ENCODE results near the gene E2F3.

The E2F3 gene

GRCh38 chr6:20411953-20412681, 10.4 kb downstream of the E2F3 start:
- no peak overlapping the region for H3K27ac Mint-ChIP-seq

GRCh38 chr6:20412682-20413073, 11.0 kb downstream of the E2F3 start:
- Mint-ChIP-seq H3K27me3 (no peaks in the 10 kb centered on the region), H3K9me3 (no peaks in the 10 kb centered on the region), H3K27ac (no peak overlapping the region), H3K4me3 (no peak overlapping the region), H3K36me3 (peaks cover 30% of the 10 kb centered on the region), H3K4me1 (peaks cover 55% of the 10 kb centered on the region)
- ATAC-seq, result no peak

More at GRCh38 chr6:20411953-20412681, 10.4 kb downstream of the E2F3 start:
- ATAC-seq, result no peak
- no peaks in the 10 kb centered on the region for H3K9me3 Mint-ChIP-seq
- H3K36me3 Mint-ChIP-seq, result peaks cover 35% of the 10 kb centered on the region
- no peaks in the 10 kb centered on the region for H3K27me3 Mint-ChIP-seq
- H3K4me1 Mint-ChIP-seq, result peaks cover 57% of the 10 kb centered on the region
- H3K4me3 Mint-ChIP-seq, result no peak overlapping the region

GRCh38 chr6:20413826-20414225, 12.1 kb downstream of the E2F3 start:
- peaks cover 57% of the 10 kb centered on the region for H3K4me1 Mint-ChIP-seq
- no peak for ATAC-seq
- no peak overlapping the region for H3K4me3 Mint-ChIP-seq
- no peaks in the 10 kb centered on the region for H3K27me3 Mint-ChIP-seq
- no peaks in the 10 kb centered on the region for H3K9me3 Mint-ChIP-seq
- peaks cover 27% of the 10 kb centered on the region for H3K36me3 Mint-ChIP-seq
- H3K27ac Mint-ChIP-seq, result no peak overlapping the region

- Mint-ChIP-seq H3K9me3 (no peaks in the 10 kb centered on the region), H3K27me3 (no peaks in the 10 kb centered on the region), H3K4me3 (no peak overlapping the region), H3K36me3 (peaks cover 27% of the 10 kb centered on the region), H3K27ac (no peak overlapping the region), H3K4me1 (peaks cover 49% of the 10 kb centered on the region)
- ATAC-seq, result no peak
Observed at GRCh38 chr6:20414711-20415110, 13.0 kb downstream of the E2F3 start.

GRCh38 chr6:20415304-20415703, 13.6 kb downstream of the E2F3 start:
- Mint-ChIP-seq H3K4me3 (no peak overlapping the region), H3K27me3 (no peaks in the 10 kb centered on the region), H3K4me1 (peaks cover 43% of the 10 kb centered on the region), H3K27ac (no peak overlapping the region), H3K9me3 (no peaks in the 10 kb centered on the region), H3K36me3 (peaks cover 27% of the 10 kb centered on the region)
- no peak for ATAC-seq

- peaks cover 30% of the 10 kb centered on the region for H3K36me3 Mint-ChIP-seq
- peak overlapping the region; percentile 40 for H3K27ac Mint-ChIP-seq
- H3K9me3 Mint-ChIP-seq, result no peaks in the 10 kb centered on the region
Observed at GRCh38 chr6:20415712-20416454, 14.2 kb downstream of the E2F3 start.

GRCh38 chr6:20416567-20417345, 15.1 kb downstream of the E2F3 start:
- Mint-ChIP-seq H3K4me3 (no peak overlapping the region), H3K27me3 (no peaks in the 10 kb centered on the region), H3K36me3 (peaks cover 32% of the 10 kb centered on the region), H3K27ac (peak overlapping the region; percentile 40), H3K9me3 (no peaks in the 10 kb centered on the region), H3K4me1 (peaks cover 33% of the 10 kb centered on the region)
- no peak for ATAC-seq

More at GRCh38 chr6:20415712-20416454, 14.2 kb downstream of the E2F3 start:
- no peak overlapping the region for H3K4me3 Mint-ChIP-seq
- no peaks in the 10 kb centered on the region for H3K27me3 Mint-ChIP-seq
- ATAC-seq, result no peak
- peaks cover 42% of the 10 kb centered on the region for H3K4me1 Mint-ChIP-seq

- Mint-ChIP-seq H3K4me1 (peaks cover 32% of the 10 kb centered on the region), H3K36me3 (peaks cover 35% of the 10 kb centered on the region), H3K4me3 (no peak overlapping the region), H3K27me3 (no peaks in the 10 kb centered on the region), H3K9me3 (no peaks in the 10 kb centered on the region), H3K27ac (no peak overlapping the region)
- no peak for ATAC-seq
Observed at GRCh38 chr6:20417819-20418218, 16.1 kb downstream of the E2F3 start.

- Mint-ChIP-seq H3K9me3 (no peaks in the 10 kb centered on the region), H3K27me3 (no peaks in the 10 kb centered on the region), H3K4me1 (peaks cover 25% of the 10 kb centered on the region), H3K4me3 (no peak overlapping the region), H3K27ac (no peak overlapping the region), H3K36me3 (peaks cover 25% of the 10 kb centered on the region)
- no peak for ATAC-seq
Observed at GRCh38 chr6:20426177-20427082, 24.8 kb downstream of the E2F3 start.

- Mint-ChIP-seq H3K4me1 (peaks cover 25% of the 10 kb centered on the region), H3K36me3 (peaks cover 26% of the 10 kb centered on the region), H3K4me3 (peak overlapping the region; percentile 31), H3K9me3 (peaks cover 5% of the 10 kb centered on the region), H3K27me3 (no peaks in the 10 kb centered on the region), H3K27ac (peak overlapping the region; percentile 58)
- peak; percentile 92 for ATAC-seq
Observed at GRCh38 chr6:20427856-20428255, 26.2 kb downstream of the E2F3 start.

- no peak overlapping the region for H3K4me3 Mint-ChIP-seq
- peaks cover 5% of the 10 kb centered on the region for H3K9me3 Mint-ChIP-seq
- peaks cover 35% of the 10 kb centered on the region for H3K36me3 Mint-ChIP-seq
- H3K27ac Mint-ChIP-seq, result no peak overlapping the region
- H3K27me3 Mint-ChIP-seq, result no peaks in the 10 kb centered on the region
- ATAC-seq, result no peak
- peaks cover 4% of the 10 kb centered on the region for H3K4me1 Mint-ChIP-seq
Observed at GRCh38 chr6:20432692-20433091, 31.0 kb downstream of the E2F3 start.

GRCh38 chr6:20433321-20433720, 31.6 kb downstream of the E2F3 start:
- Mint-ChIP-seq H3K4me1 (peaks cover 3% of the 10 kb centered on the region), H3K4me3 (no peak overlapping the region), H3K36me3 (peaks cover 38% of the 10 kb centered on the region), H3K27me3 (no peaks in the 10 kb centered on the region), H3K27ac (no peak overlapping the region), H3K9me3 (peaks cover 5% of the 10 kb centered on the region)
- ATAC-seq, result no peak

GRCh38 chr6:20433929-20434328, 32.2 kb downstream of the E2F3 start:
- no peaks in the 10 kb centered on the region for H3K27me3 Mint-ChIP-seq
- peaks cover 5% of the 10 kb centered on the region for H3K9me3 Mint-ChIP-seq
- H3K4me1 Mint-ChIP-seq, result peaks cover 5% of the 10 kb centered on the region
- H3K27ac Mint-ChIP-seq, result no peak overlapping the region
- H3K36me3 Mint-ChIP-seq, result peaks cover 41% of the 10 kb centered on the region
- ATAC-seq, result no peak
- no peak overlapping the region for H3K4me3 Mint-ChIP-seq

GRCh38 chr6:20434766-20435165, 33.1 kb downstream of the E2F3 start:
- H3K36me3 Mint-ChIP-seq, result peaks cover 49% of the 10 kb centered on the region
- no peaks in the 10 kb centered on the region for H3K27me3 Mint-ChIP-seq
- no peak for ATAC-seq
- H3K27ac Mint-ChIP-seq, result no peak overlapping the region
- H3K9me3 Mint-ChIP-seq, result peaks cover 5% of the 10 kb centered on the region
- no peak overlapping the region for H3K4me3 Mint-ChIP-seq
- H3K4me1 Mint-ChIP-seq, result peaks cover 5% of the 10 kb centered on the region
